ENCODE measurements around the gene THOC3.
A peak's percentile ranks its signal among the peaks of the same experiment; 100 is the strongest.
"Not testable (repeated sequence)": the region's sequence is repeated elsewhere in the genome, so short reads cannot be mapped to it uniquely, and the experiment has no call there.

THOC3 gene

GRCh38 chr5:175997495-175997894 lies 29.4 kb upstream of the THOC3 start:
- not testable (repeated sequence) for H3K4me2 ChIP-seq (ENCODE audit: insufficient read depth, low read length); H4K20me1 ChIP-seq (ENCODE audit: insufficient read depth, low read length); DNase-seq; H3K9me3 ChIP-seq (ENCODE audit: insufficient read depth, low read length, severe bottlenecking); H3K27ac ChIP-seq (ENCODE audit: low read length); H3K9ac ChIP-seq (ENCODE audit: low read depth, low read length); H3K27me3 ChIP-seq (ENCODE audit: insufficient read depth, low read length, poor library complexity); H3K79me2 ChIP-seq (ENCODE audit: insufficient read depth, low read length); H3K36me3 ChIP-seq (ENCODE audit: insufficient read depth, low read length); H2AFZ ChIP-seq (ENCODE audit: low read depth, low read length); H3K4me1 ChIP-seq (ENCODE audit: insufficient read depth, low read length); H3K4me3 ChIP-seq (ENCODE audit: low read depth in 1 of 2, low read length in 2 of 2); ATAC-seq (ENCODE audit: insufficient read depth, low read depth)

GRCh38 chr5:175996791-175997190 lies 28.7 kb upstream of the THOC3 start:
- H3K79me2 ChIP-seq (ENCODE audit: insufficient read depth, low read length); H3K27ac ChIP-seq (ENCODE audit: low read length); H3K27me3 ChIP-seq (ENCODE audit: insufficient read depth, low read length, poor library complexity); H3K4me2 ChIP-seq (ENCODE audit: insufficient read depth, low read length); H3K9ac ChIP-seq (ENCODE audit: low read depth, low read length); H4K20me1 ChIP-seq (ENCODE audit: insufficient read depth, low read length); H2AFZ ChIP-seq (ENCODE audit: low read depth, low read length); H3K36me3 ChIP-seq (ENCODE audit: insufficient read depth, low read length); H3K4me3 ChIP-seq (ENCODE audit: low read depth in 1 of 2, low read length in 2 of 2); H3K9me3 ChIP-seq (ENCODE audit: insufficient read depth, low read length, severe bottlenecking); H3K4me1 ChIP-seq (ENCODE audit: insufficient read depth, low read length); ATAC-seq (ENCODE audit: insufficient read depth, low read depth); DNase-seq: not testable (repeated sequence)

- not testable (repeated sequence) for H3K36me3 ChIP-seq (ENCODE audit: insufficient read depth, low read length); H3K27me3 ChIP-seq (ENCODE audit: insufficient read depth, low read length, poor library complexity); ATAC-seq (ENCODE audit: insufficient read depth, low read depth); H2AFZ ChIP-seq (ENCODE audit: low read depth, low read length); H3K4me2 ChIP-seq (ENCODE audit: insufficient read depth, low read length); H3K4me1 ChIP-seq (ENCODE audit: insufficient read depth, low read length); H3K9me3 ChIP-seq (ENCODE audit: insufficient read depth, low read length, severe bottlenecking); H4K20me1 ChIP-seq (ENCODE audit: insufficient read depth, low read length); H3K9ac ChIP-seq (ENCODE audit: low read depth, low read length); H3K4me3 ChIP-seq (ENCODE audit: low read depth in 1 of 2, low read length in 2 of 2); DNase-seq; H3K27ac ChIP-seq (ENCODE audit: low read length); H3K79me2 ChIP-seq (ENCODE audit: insufficient read depth, low read length)
Observed at GRCh38 chr5:175995506-175995905, 27.4 kb upstream of the THOC3 start.

GRCh38 chr5:175979371-175979995 lies 11.4 kb upstream of the THOC3 start:
- H3K27ac ChIP-seq (ENCODE audit: low read length); H4K20me1 ChIP-seq (ENCODE audit: insufficient read depth, low read length); H3K27me3 ChIP-seq (ENCODE audit: insufficient read depth, low read length, poor library complexity); ATAC-seq (ENCODE audit: insufficient read depth, low read depth); H3K79me2 ChIP-seq (ENCODE audit: insufficient read depth, low read length); H3K9ac ChIP-seq (ENCODE audit: low read depth, low read length); H2AFZ ChIP-seq (ENCODE audit: low read depth, low read length); H3K4me3 ChIP-seq (ENCODE audit: low read depth in 1 of 2, low read length in 2 of 2); DNase-seq; H3K4me1 ChIP-seq (ENCODE audit: insufficient read depth, low read length); H3K36me3 ChIP-seq (ENCODE audit: insufficient read depth, low read length); H3K4me2 ChIP-seq (ENCODE audit: insufficient read depth, low read length); H3K9me3 ChIP-seq (ENCODE audit: insufficient read depth, low read length, severe bottlenecking): not testable (repeated sequence)

GRCh38 chr5:175968381-175968780 lies 266 bp upstream of the THOC3 start:
- DNase-seq; H3K4me1 ChIP-seq (ENCODE audit: insufficient read depth, low read length); H3K36me3 ChIP-seq (ENCODE audit: insufficient read depth, low read length); H3K9me3 ChIP-seq (ENCODE audit: insufficient read depth, low read length, severe bottlenecking); H3K27me3 ChIP-seq (ENCODE audit: insufficient read depth, low read length, poor library complexity); H3K27ac ChIP-seq (ENCODE audit: low read length); H3K79me2 ChIP-seq (ENCODE audit: insufficient read depth, low read length); H4K20me1 ChIP-seq (ENCODE audit: insufficient read depth, low read length): not testable (repeated sequence)
- peak overlapping the region; percentile 61; the same call in 1 of the 2 replicates for H3K9ac ChIP-seq (ENCODE audit: low read depth, low read length)
- H3K4me3 ChIP-seq (ENCODE audit: low read depth in 1 of 2, low read length in 2 of 2): peak overlapping the region in 1 of 2 experiments; percentile 82; a peak in 2 of 4 replicates
- H3K4me2 ChIP-seq (ENCODE audit: insufficient read depth, low read length): peak overlapping the region; percentile 55
- peak; percentile 37 for ATAC-seq (ENCODE audit: insufficient read depth, low read depth)
- H2AFZ ChIP-seq (ENCODE audit: low read depth, low read length): peak overlapping the region; percentile 52; the same call in 1 of the 2 replicates

- H3K4me3 ChIP-seq (ENCODE audit: low read depth in 1 of 2, low read length in 2 of 2); DNase-seq; H3K36me3 ChIP-seq (ENCODE audit: insufficient read depth, low read length); H3K4me2 ChIP-seq (ENCODE audit: insufficient read depth, low read length); H3K79me2 ChIP-seq (ENCODE audit: insufficient read depth, low read length); ATAC-seq (ENCODE audit: insufficient read depth, low read depth); H2AFZ ChIP-seq (ENCODE audit: low read depth, low read length); H3K9me3 ChIP-seq (ENCODE audit: insufficient read depth, low read length, severe bottlenecking); H3K27ac ChIP-seq (ENCODE audit: low read length); H3K9ac ChIP-seq (ENCODE audit: low read depth, low read length); H4K20me1 ChIP-seq (ENCODE audit: insufficient read depth, low read length); H3K4me1 ChIP-seq (ENCODE audit: insufficient read depth, low read length); H3K27me3 ChIP-seq (ENCODE audit: insufficient read depth, low read length, poor library complexity): not testable (repeated sequence)
Observed at GRCh38 chr5:175962329-175962728, 5.8 kb downstream of the THOC3 start.

- not testable (repeated sequence) for H2AFZ ChIP-seq (ENCODE audit: low read depth, low read length); H3K36me3 ChIP-seq (ENCODE audit: insufficient read depth, low read length); DNase-seq; H3K4me2 ChIP-seq (ENCODE audit: insufficient read depth, low read length); H3K27me3 ChIP-seq (ENCODE audit: insufficient read depth, low read length, poor library complexity); H3K79me2 ChIP-seq (ENCODE audit: insufficient read depth, low read length); H3K27ac ChIP-seq (ENCODE audit: low read length); H3K9me3 ChIP-seq (ENCODE audit: insufficient read depth, low read length, severe bottlenecking); H3K4me1 ChIP-seq (ENCODE audit: insufficient read depth, low read length); H3K4me3 ChIP-seq (ENCODE audit: low read depth in 1 of 2, low read length in 2 of 2); H3K9ac ChIP-seq (ENCODE audit: low read depth, low read length); H4K20me1 ChIP-seq (ENCODE audit: insufficient read depth, low read length); ATAC-seq (ENCODE audit: insufficient read depth, low read depth)
Observed at GRCh38 chr5:175960228-175960627, 7.9 kb downstream of the THOC3 start.

- H2AFZ ChIP-seq (ENCODE audit: low read depth, low read length); ATAC-seq (ENCODE audit: insufficient read depth, low read depth); H3K36me3 ChIP-seq (ENCODE audit: insufficient read depth, low read length); H3K9me3 ChIP-seq (ENCODE audit: insufficient read depth, low read length, severe bottlenecking); H3K4me2 ChIP-seq (ENCODE audit: insufficient read depth, low read length); H3K4me3 ChIP-seq (ENCODE audit: low read depth in 1 of 2, low read length in 2 of 2); H4K20me1 ChIP-seq (ENCODE audit: insufficient read depth, low read length); H3K9ac ChIP-seq (ENCODE audit: low read depth, low read length); H3K4me1 ChIP-seq (ENCODE audit: insufficient read depth, low read length); H3K79me2 ChIP-seq (ENCODE audit: insufficient read depth, low read length); DNase-seq; H3K27me3 ChIP-seq (ENCODE audit: insufficient read depth, low read length, poor library complexity); H3K27ac ChIP-seq (ENCODE audit: low read length): not testable (repeated sequence)
Observed at GRCh38 chr5:175958515-175958914, 9.6 kb downstream of the THOC3 start.
